Lower leg skin (tissue), 4 donors: ENCODE results near the gene SP110. TPM values are rescaled to one million over a fixed set of nuclear protein-coding genes. Genes with fewer than 3 reads are reported as not detected.
"Not testable (repeated sequence)": the region's sequence is repeated elsewhere in the genome, so short reads cannot be mapped to it uniquely, and the experiment has no call there.

Experiments
- DNase-seq, 2 donors: peaks; one replicate each; pipeline ENCODE4 v3.0.0-alpha.2; 2019; ENCODE audit warnings: low spot score in 2 of 2
- H3K4me3 ChIP-seq: fragments of 200-600 bp; sonication (generic); 2 replicates; pipeline ENCODE4 v1.5.1; 2017; ENCODE audit warnings: mild to moderate bottlenecking, low read depth; ENCODE audit not compliant: poor library complexity, severe bottlenecking
- CTCF ChIP-seq, 3 donors: fragments of 450-650 bp; IDR thresholded peaks; one replicate each; pipeline ENCODE4 v1.5.1; 2016; ENCODE audit warnings: antibody characterized with exemption in 3 of 3, mild to moderate bottlenecking in 3 of 3, moderate library complexity in 2 of 3
- POLR2A ChIP-seq, 2 donors: fragments of 450-650 bp; IDR thresholded peaks; one replicate each; pipeline ENCODE4 v1.6.1; 2016 to 2017; ENCODE audit warnings: antibody characterized with exemption in 2 of 2, mild to moderate bottlenecking in 1 of 2, moderate library complexity in 1 of 2
- WGBS, 2 donors: methylation state at CpG; one replicate each; pipeline ENCODE4 v1.1.5; 2018; 5-methylcytosine and 5-hydroxymethylcytosine counted together
- intact Hi-C: fragments of 100-400 bp; cut with DNase I; formaldehyde crosslinking; loops from one replicate; pipeline ENCODE4 v1.15.0; 2023; ENCODE audit warnings: low total_unique reads
- total RNA-seq, 4 donors: library from RNA; depleted of rRNA; stranded (reverse); fragments of >200 nt; gene quantifications; one replicate each; pipeline ENCODE4 v1.1.0, GENCODE V29; 2016

Gene SP110
- total RNA-seq, 4 donors from 2014 or later, result 12.9 to 23.8 (median 19.1) TPM

- TF ChIP-seq POLR2A (IDR thresholded peaks at IDR 0.05), result no peak
- TF ChIP-seq CTCF (IDR thresholded peaks at IDR 0.05), result no peak
- 52 to 54% methylated on average over 1 of the region's 1 CpG for WGBS, 2 donors
- H3K4me3 ChIP-seq, result no peak overlapping the region
- no peak for DNase-seq
- intact Hi-C loops, result no loop called here
Observed at GRCh38 chr2:230127195-230127594, 92.6 kb downstream of the SP110 start.

GRCh38 chr2:230124757-230125431, 94.9 kb downstream of the SP110 start:
- DNase-seq, result no peak
- TF ChIP-seq CTCF (IDR thresholded peaks at IDR 0.05), result no peak
- TF ChIP-seq POLR2A (IDR thresholded peaks at IDR 0.05), result no peak
- intact Hi-C loops, result no loop called here
- no peak overlapping the region for H3K4me3 ChIP-seq
- WGBS, 2 donors, result 58 to 60% methylated on average over 11 of the region's 11 CpGs

GRCh38 chr2:230124235-230124634, 95.5 kb downstream of the SP110 start:
- no peak overlapping the region for H3K4me3 ChIP-seq
- no peak for DNase-seq
- intact Hi-C loops, result no loop called here
- WGBS, 2 donors, result 83 to 84% methylated on average over 6 of the region's 6 CpGs
- TF ChIP-seq POLR2A (IDR thresholded peaks at IDR 0.05), result no peak
- no peak for TF ChIP-seq CTCF (IDR thresholded peaks at IDR 0.05)

GRCh38 chr2:230120376-230120775, 99.4 kb downstream of the SP110 start:
- WGBS, 2 donors, result 83 to 96% methylated on average over 2 of the region's 2 CpGs
- DNase-seq, intact Hi-C loops, H3K4me3 ChIP-seq: not testable (repeated sequence)

GRCh38 chr2:230119827-230120226, 100.0 kb downstream of the SP110 start:
- intact Hi-C loops, H3K4me3 ChIP-seq, DNase-seq: not testable (repeated sequence)
- 96 to 100% methylated on average over 1 of the region's 1 CpG for WGBS, 2 donors

Other genes with a start within 250 kb of the SP110 start
- 1 to 10 TPM; 5.2 to 9.9 (median 7.9) TPM for gene SLC16A14, start 151.1 kb downstream of the SP110 start, total RNA-seq
- gene SP140, start 5.8 kb upstream of the SP110 start, total RNA-seq, result 1 to 10 TPM in 3 of 4 donors, not detected in 1; 1.3 to 2.4 (median 1.4) TPM
- gene SP140L, start 107.2 kb upstream of the SP110 start, total RNA-seq, result 1 to 10 TPM in 2 of 4 donors, under 1 TPM in 2; 0.25 to 9.5 (median 1.1) TPM
- 10 to 100 TPM; 48.1 to 74.6 (median 58.1) TPM for gene SP100, start 196.2 kb upstream of the SP110 start, total RNA-seq